Fibroblast of skin of right biceps (primary cell): Measurements from ENCODE around the gene ZCCHC14.
A peak's percentile ranks its signal among the peaks of the same experiment; 100 is the strongest.

Source experiments
- DNase-seq: peaks from one replicate; pipeline ENCODE4 v3.0.0-alpha.2; 2013

ZCCHC14 gene

DNA sequence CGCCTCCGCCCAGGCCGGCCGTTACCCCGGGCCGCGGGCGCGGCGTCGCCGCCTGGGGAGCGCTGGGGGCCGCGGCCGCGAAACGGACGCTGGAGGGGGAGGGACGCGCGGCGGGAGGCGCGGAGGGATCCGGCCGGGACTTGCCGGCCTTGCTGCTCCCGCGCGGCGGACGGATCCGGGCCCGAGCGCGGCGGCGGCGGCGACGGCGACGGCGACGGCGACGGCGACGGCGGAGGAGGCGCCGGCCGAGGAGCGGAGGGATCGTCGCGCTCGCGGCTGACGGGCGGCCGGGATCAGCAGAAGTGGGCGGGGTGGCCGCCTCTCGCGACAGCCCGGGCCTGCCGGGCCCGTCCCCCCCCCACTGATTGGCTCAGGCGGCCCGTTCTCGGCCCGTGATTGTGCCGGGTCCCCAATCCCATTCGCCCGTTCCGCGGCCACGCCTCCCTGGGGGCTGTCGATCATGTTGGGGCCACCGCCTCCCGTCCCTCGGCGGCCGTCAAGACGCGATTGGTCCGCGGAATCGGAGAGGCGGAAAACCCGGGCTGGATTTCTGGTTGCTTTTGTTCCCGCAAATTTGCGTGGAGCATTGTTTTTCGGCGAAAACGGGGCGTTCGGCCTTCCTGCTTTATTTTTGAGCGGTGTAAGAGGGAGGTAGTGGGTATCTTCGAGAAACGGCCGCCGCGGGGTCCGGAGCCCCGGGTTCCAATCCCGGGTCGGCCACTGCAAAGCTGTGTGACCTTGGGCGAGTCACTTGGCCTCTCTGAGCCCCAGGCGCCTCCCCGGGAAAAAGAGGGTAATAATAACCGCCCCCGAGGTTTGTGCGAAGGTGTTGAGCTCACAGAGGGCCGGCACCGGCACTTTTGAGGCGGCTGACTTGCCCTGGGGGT is at the start of gene ZCCHC14:
TSS of gene ZCCHC14 (minus strand) at position 304 of the 887 bp plus-strand sequence. CDS start 786 bp downstream, outside the sequence.
- peak; percentile 99 for DNase-seq

- DNase-seq, result no peak
Measured at GRCh38 chr16:87541872-87542234, 49.0 kb upstream of the ZCCHC14 start.

GRCh38 chr16:87541147-87541871 is 48.5 kb upstream of the ZCCHC14 start:
- DNase-seq, result peak; percentile 33

DNA sequence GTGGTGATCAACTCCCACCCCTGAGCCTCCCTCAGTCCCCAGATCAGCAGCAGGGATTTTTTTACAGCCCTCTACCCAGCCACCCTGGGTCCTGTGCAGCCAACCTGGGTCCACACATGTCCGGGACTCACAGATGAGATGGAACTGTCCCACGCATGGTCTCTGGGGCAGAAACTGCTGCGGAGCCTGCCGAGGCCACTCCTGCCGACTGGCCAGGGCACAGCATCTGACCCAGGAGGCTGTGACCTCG is 48.0 kb upstream of the ZCCHC14 start:
- DNase-seq, result no peak

GRCh38 chr16:87540072-87540896 is 47.5 kb upstream of the ZCCHC14 start:
- DNase-seq, result no peak

GRCh38 chr16:87539113-87539512 is 46.3 kb upstream of the ZCCHC14 start:
- no peak for DNase-seq

DNA sequence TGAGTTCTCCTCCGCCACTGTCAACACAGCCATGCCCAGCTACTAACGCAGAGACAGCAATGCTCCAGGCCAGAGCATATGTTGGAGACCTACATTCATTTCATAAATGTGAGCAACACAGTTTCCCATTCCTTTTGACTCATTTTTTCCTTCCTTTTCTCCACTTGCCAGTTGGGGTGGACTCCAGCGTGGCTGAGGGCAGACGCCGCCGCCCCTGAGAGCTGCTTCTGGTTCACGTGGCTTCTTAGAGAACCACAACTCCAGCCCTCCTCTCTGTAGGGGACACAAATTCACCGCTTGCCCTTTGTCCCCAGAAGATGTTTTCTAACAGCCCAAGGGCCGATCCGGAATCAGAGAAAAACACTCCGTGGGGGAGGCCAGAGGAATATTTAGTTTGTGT is 45.8 kb upstream of the ZCCHC14 start:
- DNase-seq, result peak; percentile 52

DNA sequence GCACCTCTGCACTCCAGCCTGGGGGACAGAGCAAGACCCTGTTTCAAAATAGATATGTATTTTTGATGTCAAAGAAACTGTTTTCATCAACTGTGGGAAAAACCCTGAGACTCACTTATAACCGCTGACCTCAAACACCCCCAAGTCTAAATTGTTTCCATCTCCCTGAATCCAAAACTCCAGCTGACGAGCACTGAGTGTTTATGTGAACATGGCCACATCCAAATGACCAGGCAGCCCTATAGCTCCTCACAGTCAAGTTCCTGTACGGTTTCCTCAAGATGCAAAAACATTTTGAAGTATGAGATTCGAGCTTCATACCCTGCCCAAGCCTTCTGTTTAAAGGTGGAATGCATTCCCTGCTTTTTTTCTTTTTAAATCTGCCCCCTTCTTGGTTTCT is 45.3 kb upstream of the ZCCHC14 start:
- DNase-seq, result no peak

DNA sequence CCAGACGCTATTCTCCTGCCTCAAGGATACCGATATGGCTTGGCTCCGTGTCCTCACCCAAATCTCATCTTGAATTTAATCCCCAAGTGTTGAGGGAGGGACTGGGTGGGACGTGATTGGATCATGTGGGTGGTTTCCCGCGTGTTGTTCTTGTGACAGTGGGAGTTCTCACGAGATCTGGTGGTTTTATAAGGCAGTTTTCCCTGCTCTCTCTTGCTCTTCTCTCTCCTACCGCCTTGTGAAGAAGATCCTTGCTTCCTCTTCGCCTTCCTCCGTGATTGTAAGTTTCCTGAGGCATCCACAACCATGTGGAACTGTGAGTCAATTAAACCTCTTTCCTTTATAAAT is 43.9 kb upstream of the ZCCHC14 start:
- DNase-seq, result no peak

DNA sequence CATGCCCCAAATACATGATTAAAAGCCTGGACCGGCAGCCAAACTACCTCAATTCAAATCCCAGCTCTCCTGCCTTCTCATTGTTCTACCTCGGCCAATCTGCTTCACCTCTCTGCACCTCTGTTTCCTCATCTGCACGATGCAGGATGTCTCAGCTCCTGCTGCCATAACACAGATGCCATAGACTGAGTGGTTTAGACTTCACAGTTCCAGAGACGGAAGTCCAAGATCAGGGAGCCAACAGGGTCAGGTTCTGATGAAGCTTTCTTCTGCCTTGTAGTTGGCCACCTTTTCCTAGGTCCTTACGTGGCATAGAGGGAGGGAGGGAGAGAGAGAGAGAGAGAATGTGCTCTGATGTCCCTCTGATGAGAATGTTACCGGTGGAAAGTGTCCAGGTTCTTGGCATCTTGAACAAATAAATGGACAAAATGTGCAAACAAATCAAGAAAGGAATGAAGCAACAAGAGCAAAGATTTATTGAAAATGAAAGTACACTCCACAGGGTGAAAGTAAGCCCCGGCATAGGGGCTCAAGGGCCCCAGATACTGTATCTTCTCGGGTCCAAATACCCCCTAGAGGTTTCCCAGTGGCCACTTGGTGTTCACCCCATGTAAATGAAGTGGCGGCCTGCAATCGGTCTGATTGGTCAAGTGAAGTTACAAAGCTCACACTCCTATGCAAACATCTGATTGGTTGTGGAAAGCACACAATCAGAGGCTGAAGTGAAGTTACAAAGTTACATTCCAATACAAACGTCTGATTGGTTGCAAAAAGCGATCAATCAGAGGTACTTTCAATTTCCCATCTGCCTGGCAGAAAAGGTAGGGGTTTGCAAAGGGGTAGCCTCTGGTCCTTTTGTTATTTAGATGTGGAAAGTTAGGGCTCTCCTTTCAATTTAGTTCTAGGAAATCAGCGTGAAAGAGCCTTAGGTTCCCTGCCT is 43.3 kb upstream of the ZCCHC14 start:
- no peak for DNase-seq

DNA sequence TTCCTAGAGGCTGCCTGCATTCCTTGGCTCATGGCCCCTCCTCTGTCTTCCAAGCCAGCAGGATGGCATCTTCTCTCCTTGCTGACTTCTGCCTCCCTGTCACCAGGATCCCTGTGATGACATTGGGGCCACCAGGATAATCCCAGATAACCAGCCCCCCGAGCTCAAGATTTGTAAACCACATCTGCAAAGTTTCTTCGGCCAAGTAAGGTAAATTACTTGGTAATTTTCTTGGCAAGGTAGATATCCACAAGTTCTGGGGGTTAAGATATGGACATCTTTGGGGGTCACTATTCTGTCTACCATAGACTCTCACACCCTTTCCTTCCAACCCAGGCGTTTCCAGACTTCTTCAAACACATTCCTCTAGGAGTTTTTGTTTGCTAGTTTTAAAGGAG is 42.6 kb upstream of the ZCCHC14 start:
- DNase-seq, result no peak

DNA sequence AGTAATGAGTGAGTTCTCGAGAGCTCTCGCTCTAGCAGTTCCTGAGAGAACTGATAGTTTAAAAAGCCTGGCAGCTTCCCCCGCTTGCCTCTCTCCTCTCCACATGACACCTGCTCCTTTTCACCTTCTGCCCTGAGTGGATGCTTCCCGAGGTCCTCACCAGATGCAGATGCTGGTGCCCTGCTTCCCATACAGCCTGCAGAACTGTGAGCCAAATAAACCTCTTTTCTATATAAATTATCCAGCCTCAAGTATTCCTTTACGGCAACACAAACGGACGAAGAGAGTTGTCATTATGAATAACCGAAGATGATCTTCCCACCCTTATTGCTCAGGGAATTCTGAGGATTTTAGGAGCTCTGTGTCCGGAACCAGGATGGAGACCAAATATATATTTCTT is 41.9 kb upstream of the ZCCHC14 start:
- no peak for DNase-seq

GRCh38 chr16:87534030-87534653 is 41.3 kb upstream of the ZCCHC14 start:
- DNase-seq, result no peak

DNA sequence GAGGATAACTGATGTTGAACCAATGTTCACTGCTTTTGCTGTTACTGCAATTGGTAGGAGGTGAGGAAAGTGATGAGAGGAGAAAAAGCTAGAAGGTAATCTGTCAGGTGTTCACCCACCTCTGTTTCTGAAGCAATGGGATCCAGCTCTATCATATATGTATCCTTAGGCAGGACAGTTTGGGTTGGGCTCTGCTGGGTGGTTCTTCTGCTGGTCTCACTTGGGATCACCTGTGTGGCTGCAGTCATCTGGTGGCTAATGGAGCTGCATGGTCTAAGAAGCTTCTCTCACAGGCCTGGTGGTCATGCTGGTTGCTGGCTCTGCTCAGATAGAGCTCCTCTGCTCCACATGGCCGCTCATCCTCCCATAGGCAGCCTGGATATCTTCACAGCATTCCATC is 40.2 kb upstream of the ZCCHC14 start:
- no peak for DNase-seq

- DNase-seq, result no peak
Measured at GRCh38 chr16:87531418-87531817, 38.6 kb upstream of the ZCCHC14 start.

DNA sequence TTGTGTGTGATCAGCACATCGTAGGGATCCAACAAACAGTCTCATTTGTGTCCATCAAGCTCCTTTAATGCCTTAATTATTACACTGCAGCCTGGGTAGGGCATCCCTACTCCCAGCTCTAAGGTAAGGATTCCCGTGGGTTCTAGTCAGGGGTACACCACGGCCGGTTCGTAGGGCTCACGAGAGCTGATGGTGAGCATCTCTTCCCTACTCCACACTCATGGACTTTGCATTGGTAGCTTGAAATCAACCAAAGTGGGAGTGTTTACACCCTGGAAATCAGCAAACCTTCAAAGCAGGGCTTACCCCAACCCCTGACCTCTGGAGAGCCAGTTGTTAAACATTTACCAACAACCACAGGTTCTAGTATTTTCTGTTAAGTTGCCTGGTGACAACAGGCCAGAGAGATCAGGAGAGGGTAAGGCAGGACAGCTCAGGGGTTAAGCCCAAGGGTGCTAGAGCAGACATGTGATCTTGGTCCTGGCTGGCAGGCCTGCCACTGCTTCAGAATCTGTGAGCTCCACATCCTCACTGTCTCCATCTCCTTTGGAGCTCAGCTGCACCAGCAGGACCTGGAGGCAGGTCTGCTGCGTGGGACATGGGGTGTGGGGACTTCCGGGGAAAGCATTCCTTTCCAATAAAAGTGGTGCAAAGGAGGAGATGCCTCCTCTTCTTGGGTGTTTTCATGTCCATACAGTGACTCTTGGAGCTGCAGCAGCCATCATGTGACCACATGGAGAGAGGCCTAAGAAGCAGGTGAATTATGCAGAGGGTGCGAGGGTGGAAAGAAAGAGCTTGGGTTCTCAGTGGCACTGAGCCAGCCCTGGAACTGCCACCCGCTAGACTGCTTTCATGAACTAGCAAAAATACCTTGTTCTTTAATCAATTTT is 36.1 kb upstream of the ZCCHC14 start:
- DNase-seq, result no peak

DNA sequence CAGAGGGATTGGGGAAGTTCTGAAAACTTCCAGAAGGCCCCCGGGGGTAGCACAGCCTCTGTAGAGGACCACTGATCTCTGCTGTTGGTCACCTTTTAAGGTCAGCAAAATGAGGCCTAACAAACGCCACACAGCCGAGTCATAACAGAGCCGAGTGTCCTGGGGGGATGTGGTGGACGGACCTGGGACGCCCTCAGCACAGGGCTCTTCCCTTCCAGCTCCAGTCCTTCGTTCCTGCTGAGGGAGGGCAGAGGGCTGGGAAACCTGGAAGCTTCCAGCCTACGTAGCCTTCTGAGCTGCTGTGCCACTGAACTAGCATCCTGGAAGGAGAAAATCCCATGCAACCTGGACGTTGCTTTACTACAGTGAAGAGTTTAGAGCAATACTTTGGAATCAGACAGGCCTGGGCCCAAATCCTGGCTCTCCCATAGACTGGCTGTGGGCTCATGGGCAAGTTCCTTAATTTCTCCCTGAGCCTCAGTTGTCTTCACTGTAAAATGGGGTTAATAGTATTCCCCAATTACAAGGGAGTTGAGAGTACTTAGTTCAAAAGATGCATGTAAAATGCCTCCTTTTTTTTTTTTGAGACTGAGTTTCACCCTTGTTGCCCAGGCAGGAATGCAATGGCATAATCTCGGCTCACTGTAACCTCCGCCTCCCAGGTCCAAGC is 34.4 kb upstream of the ZCCHC14 start:
- no peak for DNase-seq

DNA sequence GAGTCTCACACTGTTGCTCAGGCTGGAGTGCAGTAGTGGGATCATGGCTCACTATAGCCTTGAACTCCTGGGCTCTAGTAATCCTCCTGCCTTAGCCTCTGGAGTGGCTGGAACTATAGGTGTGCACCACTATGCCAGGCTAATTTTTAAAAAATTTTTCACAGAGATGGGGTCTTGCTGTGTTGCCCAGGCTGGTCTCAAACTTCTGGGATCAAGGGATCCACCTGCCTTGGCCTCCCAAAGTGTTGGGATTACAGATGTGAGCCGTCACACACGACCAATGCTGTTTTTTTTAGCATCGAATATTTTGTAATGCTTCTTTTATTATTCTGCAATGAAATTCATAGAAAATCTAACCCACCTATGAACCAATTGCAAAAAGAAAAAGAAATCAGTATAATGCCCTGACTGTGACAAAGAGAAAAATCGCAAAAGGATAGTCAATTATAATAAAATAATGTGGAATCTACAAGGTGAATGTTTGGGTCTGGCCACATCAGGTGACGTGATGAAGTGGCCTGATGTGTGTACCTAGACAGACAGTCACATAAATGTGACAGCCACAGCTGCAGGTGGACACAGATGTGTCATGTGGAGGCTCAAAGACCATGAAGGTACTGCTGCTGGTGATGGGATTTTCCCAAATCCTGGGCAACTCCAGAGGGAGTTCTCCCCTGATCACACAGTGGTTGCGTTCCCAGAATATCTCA is 33.6 kb upstream of the ZCCHC14 start:
- no peak for DNase-seq

GRCh38 chr16:87525352-87525751 is 32.5 kb upstream of the ZCCHC14 start:
- no peak for DNase-seq

- DNase-seq, result no peak
Measured at GRCh38 chr16:87524407-87524806, 31.6 kb upstream of the ZCCHC14 start.
